Dermis microvascular lymphatic vessel endothelial cell (primary cell): ENCODE measurements around the gene ANXA5. TPM values are rescaled to one million over a fixed set of nuclear protein-coding genes. Genes with fewer than 3 reads are reported as not detected.

Source experiments
- DNase-seq, 2 donors: peaks; one replicate each; pipeline versions ENCODE4 v3.0.0 to v3.0.0-alpha.2; 2010; ENCODE audit warnings: low read depth in 2 of 2
- total RNA-seq: library from RNA; depleted of rRNA; stranded (reverse); fragments of >200 nt; gene quantifications from 2 replicates; pipeline ENCODE4 v1.2.1, GENCODE V29; 2014

Gene ANXA5
- total RNA-seq, 1 donor from 2014 or later: 389 TPM

DNA sequence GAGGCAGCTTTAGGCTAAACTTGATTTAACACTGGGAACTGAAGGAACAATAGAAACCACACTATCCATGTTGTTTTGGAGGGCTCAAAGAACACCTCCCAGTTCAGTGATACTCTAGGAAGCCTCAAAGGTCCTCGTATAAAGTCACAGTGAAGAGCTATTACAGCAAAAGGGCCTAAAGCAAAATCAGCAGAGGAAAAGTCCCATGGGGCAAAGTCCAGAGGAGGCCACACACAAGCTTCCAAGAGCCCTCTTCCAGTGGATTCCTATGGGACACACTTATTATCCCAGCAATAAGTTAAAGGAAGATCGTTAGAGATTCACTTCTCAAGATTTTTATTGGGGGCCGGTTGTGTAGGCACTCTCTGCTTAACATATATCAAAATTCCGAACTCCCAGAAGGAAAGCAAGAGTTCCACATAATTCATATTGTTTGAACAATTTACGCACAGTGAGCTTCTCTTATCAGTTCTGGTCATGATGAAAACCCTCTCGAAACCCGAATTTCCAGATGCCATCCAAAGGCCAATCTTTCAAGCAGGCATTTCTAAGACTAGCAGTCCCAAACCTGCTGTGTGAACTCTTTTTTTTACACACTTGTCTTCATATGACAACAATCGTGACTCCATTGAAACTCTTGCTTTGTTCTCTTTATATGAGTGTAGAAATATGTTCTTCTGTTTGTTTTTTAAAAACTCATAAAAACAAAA lies 53.7 kb downstream of the ANXA5 start:
- DNase-seq: no peak

DNA sequence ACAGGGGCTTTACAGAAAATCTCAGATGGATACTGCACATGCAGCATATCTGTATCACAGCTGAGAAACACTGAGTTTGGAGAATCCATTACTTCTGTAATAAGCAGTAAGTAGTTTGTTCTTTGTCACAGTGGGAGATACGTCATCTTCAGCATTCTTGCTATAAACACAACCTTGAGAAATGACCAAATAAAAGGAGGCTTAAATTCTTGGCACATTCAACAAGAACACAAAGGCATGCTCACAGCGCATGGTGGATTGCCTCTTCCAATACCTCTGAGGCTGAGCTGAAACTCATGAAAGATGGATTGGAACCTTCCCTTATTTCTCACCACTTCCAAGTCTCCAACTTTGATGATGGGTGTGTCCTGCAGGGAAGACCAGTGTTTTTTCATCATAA lies 54.5 kb downstream of the ANXA5 start:
- DNase-seq: no peak

DNA sequence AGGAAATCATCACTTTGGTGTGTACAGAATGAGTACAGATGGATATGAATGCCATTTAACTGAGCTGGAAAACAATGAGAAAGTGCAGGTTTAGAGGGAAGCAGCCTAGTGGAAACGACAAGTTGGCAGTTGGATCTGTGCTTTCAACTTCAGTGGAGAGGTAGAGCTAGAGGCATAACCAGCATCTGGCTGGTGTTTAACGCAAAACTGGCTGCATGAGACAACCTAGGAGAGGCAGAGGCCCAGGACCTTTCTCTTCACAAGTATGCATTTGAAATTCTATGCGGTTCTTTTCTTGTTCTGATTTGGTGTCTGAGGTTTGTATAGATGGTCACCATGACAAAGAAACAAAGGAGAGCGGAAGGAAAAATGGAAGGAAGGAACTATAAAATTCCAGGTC lies 63.1 kb downstream of the ANXA5 start:
- no peak for DNase-seq

DNA sequence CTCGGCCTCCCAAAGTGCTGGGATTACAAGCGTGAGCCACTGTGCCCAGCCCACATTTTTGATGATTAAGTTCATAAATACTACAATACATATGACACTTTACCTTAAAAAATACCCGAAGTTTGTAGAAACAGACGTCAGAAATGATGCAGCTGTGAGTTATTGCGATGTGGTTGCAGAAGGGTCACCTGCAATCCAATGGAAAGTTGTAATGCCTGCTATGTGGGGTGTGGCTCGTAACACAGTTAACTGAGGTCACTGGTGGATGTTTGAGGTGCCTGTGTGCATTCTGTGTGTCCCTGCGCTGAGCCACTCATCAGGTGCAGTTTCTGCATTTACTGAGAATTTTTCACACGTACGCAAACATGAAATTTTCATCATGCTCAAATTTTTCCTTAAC lies 64.1 kb downstream of the ANXA5 start:
- no peak for DNase-seq

Other genes starting within 250 kb of the ANXA5 start
- gene SMIM43, start 68.2 kb upstream of the ANXA5 start, total RNA-seq: 0.13 and 0.38 TPM in 2 replicates
- 26.4 and 30.7 TPM in 2 replicates for gene EXOSC9, start 104.3 kb upstream of the ANXA5 start, total RNA-seq
- gene CCNA2, start 126.9 kb upstream of the ANXA5 start, total RNA-seq: 20.9 and 51.3 TPM in 2 replicates
- 7.8 and 11.7 TPM in 2 replicates for gene BBS7, start 173.5 kb upstream of the ANXA5 start, total RNA-seq